ENCODE measurements around the gene GNAO1.

GNAO1 gene

DNA sequence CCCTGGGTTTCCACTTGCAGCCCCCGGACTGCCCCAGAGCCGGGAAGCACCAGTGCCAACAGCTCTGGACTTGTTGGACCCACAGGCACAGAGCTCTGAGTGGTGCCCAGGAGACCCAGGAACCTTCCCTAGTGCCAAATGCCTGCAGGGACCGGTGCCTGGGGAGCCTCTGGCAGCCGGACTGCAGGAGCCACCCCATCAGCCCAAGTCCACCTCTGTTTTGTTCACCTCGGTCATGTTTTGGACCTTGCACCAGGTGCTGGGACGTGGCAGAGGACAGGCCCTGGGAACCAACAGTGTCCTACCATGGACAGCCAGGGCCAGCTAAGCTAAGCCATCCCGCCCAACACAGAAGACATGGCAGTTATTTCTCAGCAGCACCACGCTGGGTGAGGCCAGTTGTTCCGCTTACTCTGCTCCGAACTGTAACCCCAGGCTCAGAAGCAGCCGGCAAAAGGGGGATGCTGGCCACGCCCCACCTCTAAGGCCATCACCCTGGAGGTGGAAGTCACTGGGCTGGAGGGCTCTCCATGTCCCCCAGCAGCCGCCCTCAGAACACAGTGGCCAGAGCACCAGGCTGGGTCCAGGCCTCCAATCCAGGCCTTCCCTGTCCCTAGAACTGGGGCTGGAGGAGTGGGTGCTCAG lies 154.2 kb downstream of the GNAO1 start:
- Histone ChIP-seq H3K36me3 (ENCODE audit: control insufficient read depth, insufficient read depth, low read length) (no peaks in the 10 kb centered on the region), H3K27ac (ENCODE audit: low read depth, low read length) (no peak overlapping the region), H3K27me3 (ENCODE audit: insufficient read depth, low read length, poor library complexity) (no peaks in the 10 kb centered on the region), H3K9ac (ENCODE audit: low read length) (no peak overlapping the region), H3K56ac (ENCODE audit: low read length) (no peak overlapping the region), H3K4me1 (ENCODE audit: control insufficient read depth, low read depth, low read length) (no peaks in the 10 kb centered on the region), H2BK5ac (ENCODE audit: low read length) (no peak overlapping the region), H3K23ac (ENCODE audit: low read length) (no peak overlapping the region), H2BK120ac (ENCODE audit: low read depth, low read length) (no peak overlapping the region), H3K79me1 (ENCODE audit: low read length) (no peaks in the 10 kb centered on the region), H4K8ac (ENCODE audit: low read depth, low read length) (no peak overlapping the region), H3K4me2 (ENCODE audit: low read length) (no peak overlapping the region), H4K5ac (ENCODE audit: low read length) (no peak overlapping the region), H2AK5ac (ENCODE audit: low read length) (no peak overlapping the region), H3K4me3 (ENCODE audit: low read length) (no peak overlapping the region), H3K4ac (ENCODE audit: low read depth, low read length) (no peak overlapping the region), H2BK15ac (replicated peaks; ENCODE audit: low read depth) (no peak overlapping the region), H3K79me2 (ENCODE audit: control insufficient read depth, insufficient read depth, low read length) (no peaks in the 10 kb centered on the region), H3K18ac (ENCODE audit: low read length) (no peak overlapping the region)
- no CpG with 5 or more reads among the region's 13 CpGs for WGBS (ENCODE audit: extremely low coverage, insufficient coverage, low lambda C conversion rate)
- no peak for DNase-seq

DNA sequence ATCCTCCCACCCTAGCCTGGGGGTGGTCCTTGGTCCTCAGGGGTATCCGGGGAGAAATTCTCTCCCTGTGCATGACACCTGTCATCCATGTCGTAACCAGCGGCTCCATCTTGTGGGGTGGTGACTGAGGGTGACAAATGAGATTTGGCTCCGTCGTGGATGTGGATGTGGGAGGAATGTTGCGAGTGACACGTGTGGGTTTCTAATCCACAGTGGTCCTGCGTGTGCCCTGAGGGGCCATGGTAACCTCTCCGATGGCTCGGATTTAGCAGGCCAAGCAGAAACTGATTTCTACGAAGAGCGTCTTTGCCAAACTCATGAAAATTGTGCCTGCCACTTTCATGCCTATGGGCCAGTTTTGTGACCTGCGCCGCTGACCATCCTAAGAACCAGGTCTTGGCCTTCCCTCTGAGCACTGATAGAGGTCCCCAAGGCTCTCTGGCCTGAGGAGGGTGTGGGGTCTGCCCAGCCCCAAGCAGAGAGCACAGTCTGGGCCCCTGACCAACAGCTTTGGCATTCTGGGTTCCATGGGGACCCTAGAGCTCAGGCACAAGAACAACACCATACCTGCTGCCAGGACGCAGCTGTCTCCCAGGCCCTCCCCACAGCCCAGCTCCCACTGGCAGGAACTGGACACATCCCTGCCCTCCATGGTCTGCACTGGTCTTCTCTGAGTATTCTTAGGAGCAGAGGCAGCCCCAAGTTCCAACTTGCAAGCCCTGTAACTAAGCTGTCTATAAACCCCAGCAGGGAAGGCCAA lies 155.0 kb downstream of the GNAO1 start:
- Histone ChIP-seq H3K4me3 (ENCODE audit: low read length) (no peak overlapping the region), H3K4me2 (ENCODE audit: low read length) (no peak overlapping the region), H3K4me1 (ENCODE audit: control insufficient read depth, low read depth, low read length) (no peaks in the 10 kb centered on the region), H3K18ac (ENCODE audit: low read length) (no peak overlapping the region), H3K79me1 (ENCODE audit: low read length) (no peaks in the 10 kb centered on the region), H3K9ac (ENCODE audit: low read length) (no peak overlapping the region), H3K4ac (ENCODE audit: low read depth, low read length) (no peak overlapping the region), H2BK120ac (ENCODE audit: low read depth, low read length) (no peak overlapping the region), H3K79me2 (ENCODE audit: control insufficient read depth, insufficient read depth, low read length) (no peaks in the 10 kb centered on the region), H4K8ac (ENCODE audit: low read depth, low read length) (no peak overlapping the region), H3K23ac (ENCODE audit: low read length) (no peak overlapping the region), H2BK15ac (replicated peaks; ENCODE audit: low read depth) (no peak overlapping the region), H3K27ac (ENCODE audit: low read depth, low read length) (no peak overlapping the region), H2BK5ac (ENCODE audit: low read length) (no peak overlapping the region), H4K5ac (ENCODE audit: low read length) (no peak overlapping the region), H3K56ac (ENCODE audit: low read length) (no peak overlapping the region), H3K36me3 (ENCODE audit: control insufficient read depth, insufficient read depth, low read length) (no peaks in the 10 kb centered on the region), H2AK5ac (ENCODE audit: low read length) (no peak overlapping the region), H3K27me3 (ENCODE audit: insufficient read depth, low read length, poor library complexity) (no peaks in the 10 kb centered on the region)
- no CpG with 5 or more reads among the region's 15 CpGs for WGBS (ENCODE audit: extremely low coverage, insufficient coverage, low lambda C conversion rate)
- no peak for DNase-seq

- Histone ChIP-seq H2BK5ac (ENCODE audit: low read length) (no peak overlapping the region), H3K79me2 (ENCODE audit: control insufficient read depth, insufficient read depth, low read length) (no peaks in the 10 kb centered on the region), H2BK15ac (replicated peaks; ENCODE audit: low read depth) (no peak overlapping the region), H3K4me2 (ENCODE audit: low read length) (no peak overlapping the region), H3K36me3 (ENCODE audit: control insufficient read depth, insufficient read depth, low read length) (no peaks in the 10 kb centered on the region), H3K27ac (ENCODE audit: low read depth, low read length) (no peak overlapping the region), H3K56ac (ENCODE audit: low read length) (no peak overlapping the region), H2AK5ac (ENCODE audit: low read length) (no peak overlapping the region), H3K9ac (ENCODE audit: low read length) (no peak overlapping the region), H3K23ac (ENCODE audit: low read length) (no peak overlapping the region), H3K4ac (ENCODE audit: low read depth, low read length) (no peak overlapping the region), H3K4me3 (ENCODE audit: low read length) (no peak overlapping the region), H4K5ac (ENCODE audit: low read length) (no peak overlapping the region), H3K27me3 (ENCODE audit: insufficient read depth, low read length, poor library complexity) (no peaks in the 10 kb centered on the region), H3K4me1 (ENCODE audit: control insufficient read depth, low read depth, low read length) (no peaks in the 10 kb centered on the region), H3K18ac (ENCODE audit: low read length) (no peak overlapping the region), H2BK120ac (ENCODE audit: low read depth, low read length) (no peak overlapping the region), H4K8ac (ENCODE audit: low read depth, low read length) (no peak overlapping the region), H3K79me1 (ENCODE audit: low read length) (no peaks in the 10 kb centered on the region)
- no peak for DNase-seq
- WGBS (ENCODE audit: extremely low coverage, insufficient coverage, low lambda C conversion rate) = no CpG with 5 or more reads among the region's 8 CpGs
These were observed 155.9 kb downstream of the GNAO1 start for GRCh38 chr16:56347166-56347565.

GRCh38 chr16:56347670-56348069 lies 156.4 kb downstream of the GNAO1 start:
- no peak overlapping the region for H3K4me2 ChIP-seq (ENCODE audit: low read length)
- no peak overlapping the region for H2AK5ac ChIP-seq (ENCODE audit: low read length)
- no peak overlapping the region for H4K8ac ChIP-seq (ENCODE audit: low read depth, low read length)
- no CpG with 5 or more reads among the region's 11 CpGs for WGBS (ENCODE audit: extremely low coverage, insufficient coverage, low lambda C conversion rate)
- no peak overlapping the region for H3K23ac ChIP-seq (ENCODE audit: low read length)
- H2BK5ac ChIP-seq (ENCODE audit: low read length) = no peak overlapping the region
- no peak overlapping the region for H3K56ac ChIP-seq (ENCODE audit: low read length)
- H3K79me1 ChIP-seq (ENCODE audit: low read length) = no peaks in the 10 kb centered on the region
- no peak overlapping the region for H3K18ac ChIP-seq (ENCODE audit: low read length)
- H4K5ac ChIP-seq (ENCODE audit: low read length) = no peak overlapping the region
- H3K36me3 ChIP-seq (ENCODE audit: control insufficient read depth, insufficient read depth, low read length) = no peaks in the 10 kb centered on the region
- H3K79me2 ChIP-seq (ENCODE audit: control insufficient read depth, insufficient read depth, low read length) = no peaks in the 10 kb centered on the region
- no peak overlapping the region for H2BK120ac ChIP-seq (ENCODE audit: low read depth, low read length)
- no peak overlapping the region for H2BK15ac ChIP-seq (replicated peaks; ENCODE audit: low read depth)
- no peak overlapping the region for H3K4me3 ChIP-seq (ENCODE audit: low read length)
- H3K27ac ChIP-seq (ENCODE audit: low read depth, low read length) = no peak overlapping the region
- no peaks in the 10 kb centered on the region for H3K4me1 ChIP-seq (ENCODE audit: control insufficient read depth, low read depth, low read length)
- H3K27me3 ChIP-seq (ENCODE audit: insufficient read depth, low read length, poor library complexity) = no peaks in the 10 kb centered on the region
- H3K9ac ChIP-seq (ENCODE audit: low read length) = no peak overlapping the region
- H3K4ac ChIP-seq (ENCODE audit: low read depth, low read length) = no peak overlapping the region
- no peak for DNase-seq

- DNase-seq = no peak
- H3K4me3 ChIP-seq (ENCODE audit: low read length) = no peak overlapping the region
- no peak overlapping the region for H2BK15ac ChIP-seq (replicated peaks; ENCODE audit: low read depth)
These were observed 157.1 kb downstream of the GNAO1 start for GRCh38 chr16:56348168-56349085.

More at GRCh38 chr16:56348168-56349085, 157.1 kb downstream of the GNAO1 start:
- Histone ChIP-seq H3K4ac (ENCODE audit: low read depth, low read length) (no peak overlapping the region), H3K9ac (ENCODE audit: low read length) (no peak overlapping the region), H3K56ac (ENCODE audit: low read length) (no peak overlapping the region), H2AK5ac (ENCODE audit: low read length) (no peak overlapping the region), H3K79me1 (ENCODE audit: low read length) (no peaks in the 10 kb centered on the region), H4K8ac (ENCODE audit: low read depth, low read length) (no peak overlapping the region), H3K18ac (ENCODE audit: low read length) (no peak overlapping the region), H3K79me2 (ENCODE audit: control insufficient read depth, insufficient read depth, low read length) (no peaks in the 10 kb centered on the region), H3K23ac (ENCODE audit: low read length) (no peak overlapping the region), H2BK120ac (ENCODE audit: low read depth, low read length) (no peak overlapping the region), H3K4me1 (ENCODE audit: control insufficient read depth, low read depth, low read length) (no peaks in the 10 kb centered on the region), H3K27me3 (ENCODE audit: insufficient read depth, low read length, poor library complexity) (no peaks in the 10 kb centered on the region), H3K4me2 (ENCODE audit: low read length) (no peak overlapping the region), H3K36me3 (ENCODE audit: control insufficient read depth, insufficient read depth, low read length) (no peaks in the 10 kb centered on the region), H2BK5ac (ENCODE audit: low read length) (no peak overlapping the region), H4K5ac (ENCODE audit: low read length) (no peak overlapping the region), H3K27ac (ENCODE audit: low read depth, low read length) (no peak overlapping the region)
- WGBS (ENCODE audit: extremely low coverage, insufficient coverage, low lambda C conversion rate) = no CpG with 5 or more reads among the region's 25 CpGs

Data from mesendoderm (in vitro differentiated cells).